Tibial nerve (tissue), 4 donors: Measurements from ENCODE around the gene ASB1. TPM values are rescaled to one million over a fixed set of nuclear protein-coding genes. Genes with fewer than 3 reads are reported as not detected.
A peak's percentile ranks its signal among the peaks of the same experiment; 100 is the strongest.

Source experiments
- DNase-seq, 2 donors: peaks; one replicate each; pipeline ENCODE4 v3.0.0-alpha.2; 2019; ENCODE audit warnings: low spot score in 2 of 2
- H3K27ac ChIP-seq, 4 donors: fragments of 200-600 bp; sonication (generic) in 3 of 4; one replicate each; pipeline ENCODE4 v1.5.1; 2017 to 2019; ENCODE audit warnings: mild to moderate bottlenecking in 1 of 4
- H3K27me3 ChIP-seq, 2 donors: fragments of 200-600 bp; sonication (generic) in 1 of 2; one replicate each; pipeline versions ENCODE4 v1.5.1 to v1.6.0; 2017 to 2019
- H3K36me3 ChIP-seq, 3 donors: fragments of 200-600 bp; sonication (generic); one replicate each; pipeline ENCODE4 v1.5.1; 2018 to 2019
- H3K4me1 ChIP-seq, 4 donors: fragments of 200-600 bp; sonication (generic) in 3 of 4; one replicate each; pipeline ENCODE4 v1.5.1; 2017 to 2019
- H3K4me3 ChIP-seq, 4 donors: fragments of 200-600 bp; sonication (generic) in 3 of 4; one replicate each; pipeline ENCODE4 v1.5.1; 2017 to 2019; ENCODE audit warnings: mild to moderate bottlenecking in 1 of 4, moderate library complexity in 1 of 4
- H3K9me3 ChIP-seq, 4 donors: fragments of 200-600 bp; sonication (generic) in 3 of 4; one replicate each; pipeline ENCODE4 v1.5.1; 2017 to 2019
- CTCF ChIP-seq, 5 experiments: fragments of 200-600 bp in 3 of 5; fragments of 450-650 bp in 2 of 5; sonication (generic) in 3 of 5; IDR thresholded peaks; one replicate each; pipeline ENCODE4 v1.5.1; 2016 to 2019; ENCODE audit warnings: antibody characterized with exemption in 5 of 5, mild to moderate bottlenecking in 3 of 5, moderate library complexity in 2 of 5
- EP300 ChIP-seq, 2 donors: sonication (generic); formaldehyde crosslinking; IDR thresholded peaks; one replicate each; pipeline ENCODE4 v1.6.1; 2017; ENCODE audit warnings: antibody characterized with exemption in 2 of 2, mild to moderate bottlenecking in 1 of 2
- POLR2A ChIP-seq, 2 donors: fragments of 450-650 bp; IDR thresholded peaks; one replicate each; pipeline ENCODE4 v1.6.1; 2017; ENCODE audit warnings: antibody characterized with exemption in 2 of 2, mild to moderate bottlenecking in 2 of 2, moderate library complexity in 2 of 2
- WGBS, 2 donors: methylation state at CpG; one replicate each; pipeline ENCODE4 v1.1.5; 2018; 5-methylcytosine and 5-hydroxymethylcytosine counted together
- total RNA-seq, 4 donors: library from RNA; depleted of rRNA; stranded (reverse); fragments of >200 nt; gene quantifications; one replicate each; pipeline ENCODE4 v1.1.0, GENCODE V29; 2016

The ASB1 gene
- total RNA-seq, 4 donors from 2014 or later: 21.3 to 26.0 (median 24.2) TPM

DNA sequence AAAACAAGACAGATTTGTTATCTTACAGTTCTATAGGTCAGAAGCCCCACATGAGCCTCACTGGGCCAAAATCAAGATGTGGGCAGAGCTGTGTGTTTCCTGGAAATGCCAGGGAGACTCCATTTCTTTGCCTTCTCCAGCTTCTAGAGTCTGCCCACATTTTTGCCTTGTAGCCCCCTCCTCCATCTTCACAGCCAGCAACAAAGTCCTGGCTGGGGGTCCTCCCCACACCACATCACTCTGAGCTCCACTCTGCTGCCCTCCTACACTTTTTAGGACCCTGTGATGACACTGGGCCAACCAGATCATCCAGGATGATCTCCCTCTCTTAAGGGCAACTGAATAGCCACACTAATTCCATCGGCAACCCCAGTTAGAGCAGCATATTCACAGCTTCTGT, 34.3 kb downstream of the ASB1 start:
- Histone ChIP-seq H3K4me1 (peaks cover 0 to 17% (median 0%) of the 10 kb centered on the region in 4 donors), H3K27me3 (no peaks in the 10 kb centered on the region), H3K4me3 (no peak overlapping the region), H3K9me3 (peaks cover 0 to 16% (median 0%) of the 10 kb centered on the region in 4 donors), H3K27ac (no peak overlapping the region), H3K36me3 (no peaks in the 10 kb centered on the region)
- 83 to 85% methylated on average over 1 of the region's 1 CpG for WGBS, 2 donors
- TF ChIP-seq EP300 (IDR thresholded peaks at IDR 0.05) (no peak), POLR2A (IDR thresholded peaks at IDR 0.05) (no peak)
- DNase-seq: no peak

DNA sequence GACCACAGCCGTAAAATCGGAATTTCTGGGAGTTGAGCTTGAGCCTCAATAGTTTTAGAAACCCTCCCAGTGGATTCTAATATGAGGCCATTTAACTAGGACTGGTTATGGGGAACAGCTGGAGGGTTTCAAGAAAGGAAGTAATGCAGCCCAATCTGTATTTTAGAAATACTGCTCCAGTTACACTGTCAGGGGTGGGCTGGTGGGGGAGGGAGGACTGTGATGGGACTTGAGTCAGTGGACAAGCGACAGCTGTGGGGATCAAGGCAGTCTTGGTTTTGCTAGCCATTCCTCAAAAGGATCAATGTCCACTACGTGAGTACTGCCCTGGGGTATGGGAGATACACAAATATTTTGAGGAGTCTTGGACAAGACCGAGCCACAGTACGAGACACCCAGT, 34.8 kb downstream of the ASB1 start:
- Histone ChIP-seq H3K27ac (no peak overlapping the region), H3K9me3 (peaks cover 0 to 12% (median 0%) of the 10 kb centered on the region in 4 donors), H3K27me3 (no peaks in the 10 kb centered on the region), H3K4me1 (peaks cover 0 to 17% (median 0%) of the 10 kb centered on the region in 4 donors), H3K36me3 (no peaks in the 10 kb centered on the region), H3K4me3 (no peak overlapping the region)
- 90 to 94% methylated on average over 6 of the region's 6 CpGs for WGBS, 2 donors
- TF ChIP-seq POLR2A (IDR thresholded peaks at IDR 0.05) (no peak), CTCF (IDR thresholded peaks at IDR 0.05) (no peak), EP300 (IDR thresholded peaks at IDR 0.05) (no peak)
- DNase-seq: no peak

DNA sequence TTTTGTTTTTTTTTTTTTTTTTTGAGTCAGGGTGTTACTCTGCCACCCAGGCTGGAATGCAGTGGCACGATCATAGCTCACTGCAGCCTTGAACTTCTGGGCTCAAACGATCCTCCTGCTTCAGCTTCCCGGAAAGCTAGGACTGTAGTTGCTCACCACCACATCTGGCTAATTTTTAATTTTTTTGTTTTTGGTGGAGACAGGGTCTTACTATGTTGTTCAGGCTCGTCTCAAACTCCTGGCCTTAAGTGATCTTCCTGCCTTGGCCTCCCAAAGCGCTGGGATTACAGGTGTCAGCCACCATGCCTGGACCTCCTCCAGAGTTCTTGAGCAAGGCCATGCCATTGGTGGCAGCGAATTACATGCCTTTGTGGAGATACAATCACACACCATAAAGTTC, 35.2 kb downstream of the ASB1 start:
- Histone ChIP-seq H3K4me1 (peaks cover 0 to 17% (median 0%) of the 10 kb centered on the region in 4 donors), H3K36me3 (no peaks in the 10 kb centered on the region), H3K27ac (no peak overlapping the region), H3K4me3 (no peak overlapping the region), H3K27me3 (no peaks in the 10 kb centered on the region), H3K9me3 (peaks cover 0 to 7% (median 0%) of the 10 kb centered on the region in 4 donors)
- WGBS, 2 donors: 91 to 93% methylated on average over 6 of the region's 6 CpGs
- DNase-seq: no peak
- TF ChIP-seq CTCF (IDR thresholded peaks at IDR 0.05): no peak
- no peak for TF ChIP-seq POLR2A (IDR thresholded peaks at IDR 0.05)
- no peak for TF ChIP-seq EP300 (IDR thresholded peaks at IDR 0.05)

GRCh38 chr2:238462782-238463396, 36.2 kb downstream of the ASB1 start:
- TF ChIP-seq POLR2A (IDR thresholded peaks at IDR 0.05) (no peak), CTCF (IDR thresholded peaks at IDR 0.05) (peak; percentile 26 to 54 (median 45))
- peaks cover 0 to 17% (median 0%) of the 10 kb centered on the region in 4 donors for H3K4me1 ChIP-seq
- WGBS, 2 donors: 61 to 67% methylated on average over 2 of the region's 2 CpGs
- peak in 1 of 2 donors; percentile 9 for DNase-seq
- no peak overlapping the region for H3K27ac ChIP-seq
- no peak overlapping the region for H3K4me3 ChIP-seq
- H3K9me3 ChIP-seq: no peaks in the 10 kb centered on the region
- H3K36me3 ChIP-seq: no peaks in the 10 kb centered on the region
- H3K27me3 ChIP-seq: no peaks in the 10 kb centered on the region

DNA sequence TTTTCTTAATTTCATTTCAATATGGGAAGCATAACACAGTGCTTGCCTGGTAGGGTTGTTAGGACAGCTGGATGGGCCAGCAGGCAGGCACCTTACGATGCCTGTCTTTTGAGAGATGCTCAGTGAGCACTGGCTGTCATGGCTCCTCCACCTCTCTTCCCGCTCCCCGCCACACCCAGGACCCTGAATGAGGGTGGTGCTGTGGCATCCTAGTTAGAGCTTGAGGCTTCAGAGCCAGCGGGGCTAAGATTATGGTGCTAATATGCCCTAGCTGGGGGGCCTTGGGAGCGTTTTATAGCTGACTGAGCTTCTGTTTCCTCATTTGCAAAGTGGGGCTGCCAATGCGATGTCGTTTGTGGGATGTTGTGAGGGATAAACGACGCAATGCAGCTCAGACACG, 37.7 kb downstream of the ASB1 start:
- peak in 1 of 2 donors; percentile 2 for DNase-seq
- Histone ChIP-seq H3K4me1 (peaks cover 0 to 4% (median 0%) of the 10 kb centered on the region in 4 donors), H3K27ac (no peak overlapping the region), H3K9me3 (peaks cover 0 to 11% (median 0%) of the 10 kb centered on the region in 4 donors), H3K27me3 (no peaks in the 10 kb centered on the region), H3K4me3 (no peak overlapping the region), H3K36me3 (no peaks in the 10 kb centered on the region)
- 89 to 93% methylated on average over 10 of the region's 10 CpGs for WGBS, 2 donors
- TF ChIP-seq CTCF (IDR thresholded peaks at IDR 0.05) (no peak), EP300 (IDR thresholded peaks at IDR 0.05) (no peak), POLR2A (IDR thresholded peaks at IDR 0.05) (no peak)
